PC-3 (cell line): ENCODE data around the gene VASH2. TPM values are rescaled to one million over a fixed set of nuclear protein-coding genes. Genes with fewer than 3 reads are reported as not detected.

ENCODE experiments used
- ATAC-seq: fragments of 200-7000 bp; cut with Tn5 transposase; 2 replicates; pipeline ENCODE4 v1.9.1; 2020; ENCODE audit warnings: mild to moderate bottlenecking, moderate library complexity
- BruUV-seq: library from RNA; stranded (reverse); fragments of 400-500 nt; replicated peaks from 2 replicates; lab custom pipeline; 2021; lab: Mats Ljungman, UMichigan
- CTCF ChIA-PET: fragments of 300-600 bp; sonication (Branson Sonifier 250); formaldehyde crosslinking; loops from one replicate; lab custom pipeline; 2022; ENCODE audit warnings: antibody characterized with exemption; lab: Charles Lee
- POLR2A ChIA-PET: fragments of 300-600 bp; sonication (Branson Sonifier 250); formaldehyde crosslinking; loops from one replicate; lab custom pipeline; 2022; ENCODE audit warnings: antibody characterized with exemption; ENCODE audit not compliant: unreplicated experiment; lab: Charles Lee
- DNase-seq: peaks from one replicate; pipeline ENCODE4 v3.0.0-alpha.2; 2015
- H2AFZ ChIP-seq: fragments of 300-600 bp; sonication (generic); 2 replicates; pipeline ENCODE4 v1.6.0; 2016; ENCODE audit warnings: antibody characterized with exemption, low read length
- H3F3A ChIP-seq: fragments of 300-600 bp; sonication (generic); one replicate; pipeline ENCODE4 v1.6.0; 2017; ENCODE audit warnings: antibody characterized with exemption, low read length, control low read depth, mild to moderate bottlenecking; ENCODE audit not compliant: unreplicated experiment
- H3K27ac ChIP-seq: fragments of 300-600 bp; sonication (generic); 2 replicates; pipeline ENCODE4 v1.5.1; 2016; ENCODE audit warnings: mild to moderate bottlenecking, low read length
- H3K27me3 ChIP-seq: fragments of 300-600 bp; sonication (generic); 2 replicates; pipeline ENCODE4 v1.6.1; 2016; ENCODE audit warnings: low read length, mixed read lengths
- H3K36me3 ChIP-seq: fragments of 300-600 bp; sonication (generic); 2 replicates; pipeline ENCODE4 v1.6.1; 2016; ENCODE audit warnings: low read depth, mixed run types, low read length, mixed read lengths
- H3K4me1 ChIP-seq: fragments of 300-600 bp; sonication (generic); 2 replicates; pipeline ENCODE4 v1.5.1; 2016; ENCODE audit warnings: low read length; ENCODE audit not compliant: insufficient read depth
- H3K4me2 ChIP-seq: fragments of 300-600 bp; sonication (generic); 2 replicates; pipeline ENCODE4 v1.6.0; 2016; ENCODE audit warnings: low read length
- H3K4me3 ChIP-seq: fragments of 300-600 bp; sonication (generic); 2 replicates; pipeline ENCODE4 v1.5.1; 2016; ENCODE audit warnings: mild to moderate bottlenecking, low read length, mixed read lengths
- H3K79me2 ChIP-seq: fragments of 300-600 bp; sonication (generic); 2 replicates; pipeline ENCODE4 v1.6.1; 2017; ENCODE audit warnings: low read length, mixed read lengths
- H3K9ac ChIP-seq: fragments of 300-600 bp; sonication (generic); 2 replicates; pipeline ENCODE4 v1.6.0; 2016; ENCODE audit warnings: mild to moderate bottlenecking, low read length
- H3K9me2 ChIP-seq: fragments of 300-600 bp; sonication (generic); replicated peaks from 2 replicates; pipeline ENCODE4 v1.6.1; 2016; ENCODE audit warnings: mixed run types, low read length, mixed read lengths
- H3K9me3 ChIP-seq: fragments of 300-600 bp; sonication (generic); 2 replicates; pipeline ENCODE4 v1.6.1; 2016; ENCODE audit warnings: low read length, mixed read lengths
- H4K20me1 ChIP-seq: fragments of 300-600 bp; sonication (generic); 2 replicates; pipeline ENCODE4 v1.6.1; 2016; ENCODE audit warnings: low read length, mixed read lengths
- CTCF ChIP-seq: fragments of 300-600 bp; sonication (generic); conservative IDR thresholded peaks from 2 replicates; pipeline ENCODE4 v1.5.1; 2017; ENCODE audit warnings: antibody characterized with exemption, low read depth, mild to moderate bottlenecking, low read length
- EZH2 ChIP-seq: fragments of 300-600 bp; sonication (generic); IDR thresholded peaks from one replicate; pipeline ENCODE4 v1.6.1; 2017; ENCODE audit warnings: antibody characterized with exemption, mild to moderate bottlenecking, low read length; ENCODE audit not compliant: unreplicated experiment
- EZH2phosphoT487 ChIP-seq: fragments of 300-600 bp; sonication (generic); IDR thresholded peaks from 2 replicates; pipeline ENCODE4 v1.6.1; 2018; ENCODE audit warnings: mild to moderate bottlenecking, antibody characterized with exemption, low read length, borderline replicate concordance
- intact Hi-C: fragments of 100-400 bp; cut with micrococcal nuclease; formaldehyde crosslinking; loops from 2 replicates; pipeline ENCODE4 v1.9.0; 2023
- total RNA-seq: library from RNA; depleted of rRNA; stranded (reverse); fragments of >200 nt; gene quantifications from 2 replicates; pipeline ENCODE4 v1.2.3, GENCODE V29; 2014

The VASH2 gene
- total RNA-seq, 1 experiment from 2014 or later, result 4.7 TPM

GRCh38 chr1:212994926-212995325, 44.6 kb downstream of the VASH2 start:
- POLR2A ChIA-PET, result no interaction called here
- CTCF ChIA-PET, result interaction anchor here (0.7 kb wide), 1 partner anchor 33 kb away, joined by 3 read pairs; no protein-coding TSS in a partner anchor
- H3K9me2 ChIP-seq, result no peaks in the 10 kb centered on the region
- no peak overlapping the region for H3K4me3 ChIP-seq
- no peak for ATAC-seq
- no peaks in the 10 kb centered on the region for H4K20me1 ChIP-seq
- no peaks in the 10 kb centered on the region for H3K9me3 ChIP-seq
- no peak overlapping the region for H3K9ac ChIP-seq
- no peaks in the 10 kb centered on the region for H3K27me3 ChIP-seq
- H3K79me2 ChIP-seq, result no peaks in the 10 kb centered on the region
- intact Hi-C loops, result loop anchor here (1.0 to 10.0 kb wide), 7 partner anchors 75 to 520 kb away; partner anchors contain the start of genes NSL1 and TATDN3
- H3F3A ChIP-seq, result no peaks in the 10 kb centered on the region
- H3K36me3 ChIP-seq, result peaks cover 26% of the 10 kb centered on the region
- TF ChIP-seq EZH2phosphoT487 (no peak), EZH2 (no peak), CTCF (no peak)
- no peaks in the 10 kb centered on the region for H3K4me1 ChIP-seq
- H2AFZ ChIP-seq, result no peak overlapping the region
- BruUV-seq, result no TSS peak
- H3K27ac ChIP-seq, result no peak overlapping the region
- DNase-seq, result no peak
- no peak overlapping the region for H3K4me2 ChIP-seq

GRCh38 chr1:213003256-213003655, 52.9 kb downstream of the VASH2 start:
- POLR2A ChIA-PET, result no interaction called here
- no peaks in the 10 kb centered on the region for H3K79me2 ChIP-seq
- H3K36me3 ChIP-seq, result peaks cover 40% of the 10 kb centered on the region

More at GRCh38 chr1:213003256-213003655, 52.9 kb downstream of the VASH2 start:
- H3K27me3 ChIP-seq, result no peaks in the 10 kb centered on the region
- no peaks in the 10 kb centered on the region for H3K4me1 ChIP-seq
- H3K9me3 ChIP-seq, result no peaks in the 10 kb centered on the region
- BruUV-seq, result no TSS peak
- DNase-seq, result no peak
- no peak overlapping the region for H3K4me2 ChIP-seq
- TF ChIP-seq EZH2phosphoT487, result no peak
- TF ChIP-seq EZH2, result no peak
- TF ChIP-seq CTCF, result no peak
- H2AFZ ChIP-seq, result no peak overlapping the region
- no peaks in the 10 kb centered on the region for H3F3A ChIP-seq
- no peak overlapping the region for H3K9ac ChIP-seq
- H3K27ac ChIP-seq, result no peak overlapping the region
- CTCF ChIA-PET, result no interaction called here
- no peak for ATAC-seq
- intact Hi-C loops, result no loop called here
- no peaks in the 10 kb centered on the region for H3K9me2 ChIP-seq
- H3K4me3 ChIP-seq, result no peak overlapping the region
- no peaks in the 10 kb centered on the region for H4K20me1 ChIP-seq
